SU-DHL-6 (cell line): ENCODE results near the gene ARAP1.

Experiments used
- H2AFZ ChIP-seq: fragments of 200-600 bp; sonication (generic); 2 replicates; pipeline ENCODE4 v1.6.1; 2014; ENCODE audit warnings: low read depth, mild to moderate bottlenecking, moderate library complexity, mixed read lengths, antibody characterized with exemption, low read length; ENCODE audit not compliant: severe bottlenecking
- H3F3A ChIP-seq: fragments of 200-600 bp; shearing (Covaris generic); 2 replicates; pipeline ENCODE4 v1.6.0; 2016; ENCODE audit warnings: antibody characterized with exemption, mild to moderate bottlenecking; ENCODE audit not compliant: insufficient read depth
- H3K27ac ChIP-seq: fragments of 200-600 bp; sonication (generic); 2 replicates; pipeline ENCODE4 v1.5.1; 2016; ENCODE audit warnings: low read depth, mild to moderate bottlenecking, low read length, moderate library complexity, mixed read lengths
- H3K27me3 ChIP-seq: fragments of 200-600 bp; sonication (generic), shearing (Covaris generic); 2 replicates; pipeline ENCODE4 v1.6.0; 2014; ENCODE audit warnings: mild to moderate bottlenecking, low read length
- H3K36me3 ChIP-seq: fragments of 200-600 bp; sonication (generic); 2 replicates; pipeline ENCODE4 v1.6.1; 2014; ENCODE audit warnings: mild to moderate bottlenecking, low read length, mixed read lengths
- H3K4me2 ChIP-seq: fragments of 300-600, 200-600 bp; shearing (Covaris generic), sonication (generic); 2 replicates; pipeline ENCODE4 v1.6.0; 2014; ENCODE audit warnings: low read length, low read depth, mild to moderate bottlenecking; ENCODE audit not compliant: poor library complexity, severe bottlenecking
- H3K4me3 ChIP-seq: fragments of 200-600 bp; sonication (generic); 2 replicates; pipeline ENCODE4 v1.5.1; 2014; ENCODE audit warnings: antibody characterized with exemption, low read length, mild to moderate bottlenecking, mixed read lengths; ENCODE audit not compliant: insufficient read depth, poor library complexity, severe bottlenecking
- H3K79me2 ChIP-seq: fragments of 200-600 bp; sonication (generic); 2 replicates; pipeline ENCODE4 v1.6.1; 2014; ENCODE audit warnings: mild to moderate bottlenecking, low read length, moderate library complexity; ENCODE audit not compliant: insufficient read depth
- H3K9ac ChIP-seq: fragments of 200-600 bp; sonication (generic); 2 replicates; pipeline ENCODE4 v1.7.0; 2014; ENCODE audit warnings: mild to moderate bottlenecking, low read length
- H3K9me2 ChIP-seq: fragments of 200-600 bp; sonication (generic); replicated peaks from 2 replicates; pipeline ENCODE4 v1.6.1; 2014; ENCODE audit warnings: low read length; ENCODE audit not compliant: insufficient read depth
- H3K9me3 ChIP-seq: fragments of 200-600 bp; sonication (generic); 2 replicates; pipeline ENCODE4 v1.6.1; 2014; ENCODE audit warnings: low read length, mixed read lengths; ENCODE audit not compliant: insufficient read depth
- H4K20me1 ChIP-seq: fragments of 200-600 bp; sonication (generic); 2 replicates; pipeline ENCODE4 v1.6.1; 2014; ENCODE audit warnings: low read depth, mild to moderate bottlenecking, antibody characterized with exemption, low read length, moderate library complexity, mixed read lengths
- CTCF ChIP-seq: fragments of 200-600 bp; sonication (generic); IDR thresholded peaks from one replicate; pipeline ENCODE4 v1.5.1; 2017; ENCODE audit warnings: antibody characterized with exemption, mild to moderate bottlenecking, low read length, moderate library complexity; ENCODE audit not compliant: insufficient read depth, poor library complexity, severe bottlenecking
- EZH2phosphoT487 ChIP-seq: fragments of 200-600 bp; sonication (generic), shearing (Covaris generic); conservative IDR thresholded peaks from 2 replicates; pipeline ENCODE4 v1.6.1; 2018; ENCODE audit warnings: mild to moderate bottlenecking, antibody characterized with exemption, low read length, moderate library complexity, mixed read lengths

The ARAP1 gene

DNA sequence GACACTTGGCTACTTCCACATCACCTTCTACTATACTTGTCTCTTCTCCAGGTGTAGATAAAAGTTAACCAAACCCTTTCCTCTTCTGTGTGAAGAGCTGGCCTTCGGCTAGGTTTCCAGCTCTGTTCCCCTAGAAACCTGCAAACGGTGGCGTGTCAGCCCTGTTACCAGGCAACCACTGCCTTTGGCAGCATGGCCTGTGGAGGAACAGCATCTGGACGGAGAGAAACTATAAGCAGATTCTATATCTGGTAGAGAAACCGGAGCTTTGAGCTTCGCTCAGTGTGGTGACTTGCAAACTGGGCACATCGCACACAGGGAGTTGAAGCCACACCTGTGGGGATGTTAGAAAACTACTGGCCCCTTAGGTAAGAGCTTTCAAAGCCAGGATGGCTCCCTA, 35.9 kb downstream of the ARAP1 start:
- no peak overlapping the region for H2AFZ ChIP-seq
- no peak overlapping the region for H3K27ac ChIP-seq
- no peaks in the 10 kb centered on the region for H3K9me3 ChIP-seq
- no peak overlapping the region for H3K9ac ChIP-seq
- H3K9me2 ChIP-seq = no peaks in the 10 kb centered on the region
- H3F3A ChIP-seq = no peaks in the 10 kb centered on the region
- H3K4me3 ChIP-seq = no peak overlapping the region
- peaks cover 47% of the 10 kb centered on the region for H3K79me2 ChIP-seq
- H3K36me3 ChIP-seq = no peaks in the 10 kb centered on the region
- no peaks in the 10 kb centered on the region for H4K20me1 ChIP-seq
- no peak for TF ChIP-seq CTCF
- no peak for TF ChIP-seq EZH2phosphoT487
- no peak overlapping the region for H3K4me2 ChIP-seq
- no peaks in the 10 kb centered on the region for H3K27me3 ChIP-seq

DNA sequence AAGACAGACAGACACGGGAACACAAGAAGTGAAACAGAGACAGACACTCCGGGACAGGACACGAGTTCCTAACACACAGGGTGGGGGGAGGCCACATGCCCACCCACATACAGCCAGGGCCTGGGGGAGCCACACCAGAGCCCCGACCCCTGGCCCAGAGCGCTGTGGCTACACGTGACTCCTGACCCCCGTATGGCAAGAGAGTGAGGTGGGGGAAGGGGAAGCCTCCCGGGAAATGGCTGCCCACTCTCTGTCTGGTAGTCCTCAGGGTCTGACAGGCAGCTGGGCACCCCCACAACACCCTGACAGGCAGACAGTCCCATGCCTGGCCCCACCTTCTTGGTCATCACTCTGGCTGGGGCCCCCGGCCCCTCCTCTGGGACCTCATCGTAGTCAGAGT, 39.4 kb downstream of the ARAP1 start:
- Histone ChIP-seq H3K36me3 (no peaks in the 10 kb centered on the region), H3F3A (no peaks in the 10 kb centered on the region), H3K9me2 (no peaks in the 10 kb centered on the region), H3K79me2 (peaks cover 12% of the 10 kb centered on the region; the same call in 1 of the 2 replicates), H3K9me3 (no peaks in the 10 kb centered on the region), H3K27me3 (no peaks in the 10 kb centered on the region), H3K9ac (no peak overlapping the region), H3K27ac (no peak overlapping the region), H3K4me3 (no peak overlapping the region), H3K4me2 (no peak overlapping the region), H2AFZ (no peak overlapping the region), H4K20me1 (no peaks in the 10 kb centered on the region)
- TF ChIP-seq CTCF (no peak), EZH2phosphoT487 (no peak)

GRCh38 chr11:72712168-72712751, 39.9 kb downstream of the ARAP1 start:
- no peak overlapping the region for H3K27ac ChIP-seq
- H3K27me3 ChIP-seq = no peaks in the 10 kb centered on the region
- no peak overlapping the region for H3K9ac ChIP-seq

More at GRCh38 chr11:72712168-72712751, 39.9 kb downstream of the ARAP1 start:
- Histone ChIP-seq H3K79me2 (0 out of 2 replicates have a peak, but pooled peaks cover 8% of the 10 kb centered on the region), H3K4me3 (no peak overlapping the region), H2AFZ (no peak overlapping the region), H3K4me2 (no peak overlapping the region), H4K20me1 (no peaks in the 10 kb centered on the region), H3K9me2 (no peaks in the 10 kb centered on the region), H3F3A (no peaks in the 10 kb centered on the region), H3K9me3 (no peaks in the 10 kb centered on the region), H3K36me3 (no peaks in the 10 kb centered on the region)
- TF ChIP-seq CTCF (no peak), EZH2phosphoT487 (no peak)
